ENCODE results near the gene CCDC88A.
"Not testable (repeated sequence)": the region's sequence is repeated elsewhere in the genome, so short reads cannot be mapped to it uniquely, and the experiment has no call there.

CCDC88A gene

GRCh38 chr2:55419679-55420438 lies at the start of gene CCDC88A:
TSS of gene CCDC88A (minus strand) at chr2:55419856. CDS start at chr2:55419079, 777 bp downstream.
- in situ Hi-C loops (cut with MboI; ENCODE audit: low pct_unique_long_range_greater_than_20kb, low sequenced_read_pairs) = no loop called here
- peak; percentile 99 for DNase-seq

GRCh38 chr2:55461679-55462078 lies 42.0 kb upstream of the CCDC88A start:
- DNase-seq = no peak
- in situ Hi-C loops (cut with MboI; ENCODE audit: low pct_unique_long_range_greater_than_20kb, low sequenced_read_pairs) = no loop called here

GRCh38 chr2:55460562-55460961 lies 40.9 kb upstream of the CCDC88A start:
- in situ Hi-C loops (cut with MboI; ENCODE audit: low pct_unique_long_range_greater_than_20kb, low sequenced_read_pairs) = no loop called here

GRCh38 chr2:55459714-55460274 lies 40.1 kb upstream of the CCDC88A start:
- no peak for DNase-seq
- in situ Hi-C loops (cut with MboI; ENCODE audit: low pct_unique_long_range_greater_than_20kb, low sequenced_read_pairs) = no loop called here

More at GRCh38 chr2:55460562-55460961, 40.9 kb upstream of the CCDC88A start:
- no peak for DNase-seq

DNA sequence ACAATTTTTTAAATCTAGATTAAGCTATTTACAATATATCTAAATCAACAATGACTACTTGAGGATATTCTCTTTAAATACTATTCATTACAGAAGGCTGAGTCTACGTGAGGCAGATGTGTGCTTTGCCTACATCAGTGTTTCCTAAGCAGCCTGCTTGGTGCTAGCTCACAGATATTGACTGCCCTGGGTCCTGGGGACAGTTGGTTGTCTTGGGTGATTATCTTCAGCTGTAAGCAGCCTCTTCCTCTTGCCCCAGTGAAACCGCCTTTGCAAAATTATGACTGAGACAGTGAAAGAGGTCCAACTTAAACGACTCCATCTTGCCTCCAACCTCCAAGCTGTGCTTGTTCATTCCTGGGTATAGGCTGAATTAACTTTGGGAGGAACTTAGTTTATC lies 39.6 kb upstream of the CCDC88A start:
- no peak for DNase-seq
- in situ Hi-C loops (cut with MboI; ENCODE audit: low pct_unique_long_range_greater_than_20kb, low sequenced_read_pairs) = no loop called here

GRCh38 chr2:55454121-55454520 lies 34.5 kb upstream of the CCDC88A start:
- DNase-seq = no peak
- in situ Hi-C loops (cut with MboI; ENCODE audit: low pct_unique_long_range_greater_than_20kb, low sequenced_read_pairs) = no loop called here

- in situ Hi-C loops (cut with MboI; ENCODE audit: low pct_unique_long_range_greater_than_20kb, low sequenced_read_pairs) = no loop called here
- no peak for DNase-seq
These were observed 33.2 kb upstream of the CCDC88A start for GRCh38 chr2:55452879-55453278.

DNA sequence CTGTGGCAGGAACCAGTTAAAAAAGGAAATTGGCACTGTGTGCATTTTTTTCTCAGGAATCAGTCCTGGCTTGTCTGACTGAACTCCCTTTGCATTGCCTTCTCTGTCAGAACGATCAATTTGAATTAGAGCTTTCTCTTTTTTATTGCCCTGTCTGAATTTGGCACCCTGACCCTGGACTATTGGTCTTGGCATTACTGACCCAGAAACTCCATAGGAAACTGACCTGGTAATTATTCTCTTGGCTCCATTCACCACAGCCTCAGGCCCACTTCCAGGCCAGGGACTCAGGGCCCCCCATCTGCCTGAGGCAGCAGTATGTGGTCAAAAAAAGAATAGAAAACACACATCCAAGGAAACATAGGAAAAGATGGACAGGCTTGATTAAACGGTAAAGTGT lies 32.0 kb upstream of the CCDC88A start:
- in situ Hi-C loops (cut with MboI; ENCODE audit: low pct_unique_long_range_greater_than_20kb, low sequenced_read_pairs) = no loop called here
- no peak for DNase-seq

DNA sequence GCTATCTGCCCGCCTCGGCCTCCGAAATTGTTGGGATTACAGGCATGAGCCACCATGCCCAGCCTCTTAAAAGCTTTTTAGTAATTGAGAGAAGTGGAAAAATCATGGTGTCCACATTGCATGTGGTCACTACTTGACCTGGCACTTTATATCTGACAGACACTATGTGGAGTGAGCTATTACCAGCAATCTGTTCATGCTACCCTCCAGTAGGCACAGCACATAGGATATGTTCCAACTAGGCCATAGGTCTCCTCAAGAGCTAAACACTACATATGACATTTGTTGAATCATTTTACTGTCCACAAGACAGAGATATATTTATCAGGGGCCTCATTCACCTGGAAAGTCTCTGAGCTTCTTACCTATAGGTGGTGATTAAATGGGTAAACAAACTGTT lies 30.4 kb upstream of the CCDC88A start:
- DNase-seq; in situ Hi-C loops (cut with MboI; ENCODE audit: low pct_unique_long_range_greater_than_20kb, low sequenced_read_pairs): not testable (repeated sequence)

- DNase-seq; in situ Hi-C loops (cut with MboI; ENCODE audit: low pct_unique_long_range_greater_than_20kb, low sequenced_read_pairs): not testable (repeated sequence)
These were observed 22.5 kb upstream of the CCDC88A start for GRCh38 chr2:55442045-55442760.

GRCh38 chr2:55441280-55441892 lies 21.7 kb upstream of the CCDC88A start:
- in situ Hi-C loops (cut with MboI; ENCODE audit: low pct_unique_long_range_greater_than_20kb, low sequenced_read_pairs) = no loop called here
- DNase-seq = no peak

GRCh38 chr2:55439101-55439397 lies 19.4 kb upstream of the CCDC88A start:
- in situ Hi-C loops (cut with MboI; ENCODE audit: low pct_unique_long_range_greater_than_20kb, low sequenced_read_pairs) = no loop called here
- DNase-seq = no peak

DNA sequence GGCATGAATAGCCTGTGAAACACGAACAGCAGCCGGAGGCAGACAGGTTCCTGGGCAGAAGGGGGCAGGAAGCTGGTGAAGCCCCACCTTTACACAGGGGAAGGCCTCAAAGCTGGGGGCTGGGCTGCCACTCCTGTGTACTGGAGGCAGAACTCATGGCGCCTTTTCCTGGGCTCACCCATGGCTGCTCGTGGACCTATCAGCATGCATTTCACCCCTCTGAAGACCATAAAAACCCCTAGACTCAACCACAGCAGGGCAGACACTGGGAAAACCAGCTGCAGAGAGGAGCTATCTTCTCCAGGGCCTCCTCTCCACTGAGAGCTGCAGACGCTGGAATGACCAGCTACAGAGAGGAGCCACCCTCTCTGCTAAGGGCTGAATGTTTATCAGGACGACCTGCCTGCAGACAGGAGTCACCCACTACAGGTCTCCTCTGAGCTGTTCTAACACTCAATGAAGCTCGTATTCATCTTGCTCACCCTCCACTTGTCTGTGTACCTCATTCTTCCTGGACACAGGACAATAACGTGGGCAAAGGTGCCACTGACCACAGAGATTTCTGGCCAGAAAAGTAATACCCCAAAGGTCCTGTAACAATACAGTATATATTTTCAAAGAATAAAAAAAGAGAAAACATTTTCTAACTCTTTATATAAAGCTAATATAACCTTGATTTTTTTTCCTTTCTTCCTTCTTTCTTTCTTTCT lies 18.9 kb upstream of the CCDC88A start:
- no peak for DNase-seq
- in situ Hi-C loops (cut with MboI; ENCODE audit: low pct_unique_long_range_greater_than_20kb, low sequenced_read_pairs) = no loop called here

DNA sequence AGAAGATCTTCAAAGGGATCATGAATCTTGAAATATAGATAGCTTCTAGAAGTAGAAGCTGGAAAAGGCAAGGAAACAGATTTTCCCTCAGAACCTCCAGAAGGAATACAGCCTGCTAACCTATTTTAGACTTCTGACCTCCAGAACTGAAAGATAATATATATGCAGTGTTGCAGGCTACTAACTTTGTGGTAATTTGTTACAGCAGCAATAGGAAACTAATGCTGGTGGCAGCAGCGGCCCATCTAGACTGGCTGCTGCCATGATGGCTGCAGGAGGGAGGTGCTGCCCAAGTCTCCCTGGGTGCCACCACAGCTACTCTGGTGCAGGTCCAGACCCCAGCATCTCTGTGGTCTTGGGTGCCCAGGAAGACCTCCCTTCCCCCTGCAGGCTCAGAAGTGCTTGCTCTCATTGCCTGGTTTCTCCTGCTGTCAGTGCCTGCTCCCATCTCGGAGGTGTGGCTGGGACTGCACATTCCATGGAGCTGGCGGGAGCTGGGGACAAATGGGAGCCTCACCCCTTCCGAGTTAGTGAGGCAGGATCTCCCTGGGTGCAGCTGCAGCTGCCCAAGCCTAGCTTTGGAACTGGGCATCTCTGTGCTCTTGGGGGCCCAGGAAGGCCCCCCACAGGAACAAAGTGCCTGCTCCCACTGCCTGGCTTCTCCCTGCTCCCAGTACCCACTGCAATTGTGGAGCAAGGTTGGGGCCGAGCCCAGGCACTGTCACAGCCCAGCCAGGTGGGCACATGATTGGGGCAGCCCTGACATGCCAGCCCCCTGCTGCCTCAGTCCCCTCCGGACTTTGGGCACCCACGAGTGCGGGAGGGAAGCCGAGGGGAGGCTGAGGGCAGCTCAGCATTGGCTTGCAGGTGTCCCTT lies 18.1 kb upstream of the CCDC88A start:
- no peak for DNase-seq
- in situ Hi-C loops (cut with MboI; ENCODE audit: low pct_unique_long_range_greater_than_20kb, low sequenced_read_pairs) = no loop called here

DNA sequence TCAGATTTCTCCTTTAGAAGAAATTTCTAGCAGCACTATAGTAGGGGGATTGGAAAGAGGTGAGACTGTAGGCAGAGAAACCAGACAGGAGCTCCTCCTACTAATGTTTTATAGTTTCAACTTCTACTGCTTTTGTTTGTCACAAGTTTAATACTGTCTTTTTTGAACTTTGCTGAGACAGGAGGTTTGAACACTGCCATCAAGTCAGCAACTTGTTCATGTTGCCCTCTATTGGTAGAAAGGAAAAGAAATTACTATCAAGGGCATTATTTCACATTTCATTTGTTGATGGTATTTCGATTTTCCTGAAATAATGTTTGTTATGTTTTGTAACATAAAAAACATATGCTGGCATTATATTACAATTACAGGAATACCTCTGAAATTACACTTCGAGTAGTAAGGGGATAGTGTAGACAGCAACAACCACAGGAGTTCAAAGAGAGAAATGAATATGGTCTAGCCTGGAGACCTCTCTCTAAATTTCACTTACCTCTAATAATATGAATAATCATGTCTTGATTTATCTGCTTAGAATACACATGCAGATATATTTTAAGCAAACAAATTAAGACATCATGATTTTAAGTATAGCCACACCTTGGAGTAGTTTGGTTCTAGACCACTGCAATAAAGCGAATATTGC lies 12.4 kb upstream of the CCDC88A start:
- peak; percentile 49 for DNase-seq
- in situ Hi-C loops (cut with MboI; ENCODE audit: low pct_unique_long_range_greater_than_20kb, low sequenced_read_pairs) = no loop called here

DNA sequence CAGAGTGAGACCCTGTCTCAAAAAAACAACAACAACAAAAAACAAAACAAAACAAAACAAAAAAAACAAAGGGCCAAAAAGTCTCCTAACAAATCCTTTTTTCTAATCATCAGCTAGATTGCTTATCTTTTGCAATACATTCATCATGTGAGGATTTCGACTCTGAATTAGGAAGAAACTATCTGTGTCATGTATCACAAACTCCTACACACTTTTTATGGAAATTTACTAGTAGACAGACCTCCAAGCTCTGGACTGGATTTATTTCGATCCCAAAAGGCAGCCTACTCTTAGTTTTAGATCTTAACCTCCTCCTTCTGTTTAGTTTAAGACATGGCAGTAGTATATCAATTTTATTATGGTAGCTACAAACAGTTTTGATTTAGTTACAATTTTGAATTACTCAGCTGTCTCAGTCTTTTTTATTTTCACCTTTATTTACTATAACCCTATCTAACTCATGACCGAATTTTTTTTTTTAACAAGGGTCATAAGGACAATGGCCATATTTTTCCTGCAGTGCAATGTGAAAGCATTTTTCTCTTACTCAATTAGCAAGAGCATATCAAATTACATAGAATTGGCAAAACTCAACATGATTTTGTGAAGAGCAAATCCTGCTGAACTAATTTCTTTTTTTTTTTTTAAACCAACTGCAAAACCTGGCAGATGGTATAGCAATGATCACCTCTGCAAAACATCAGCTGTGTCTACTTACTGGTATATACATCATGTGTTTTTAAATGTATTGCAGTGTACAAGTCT lies 10.7 kb upstream of the CCDC88A start:
- in situ Hi-C loops (cut with MboI; ENCODE audit: low pct_unique_long_range_greater_than_20kb, low sequenced_read_pairs) = no loop called here
- DNase-seq = no peak

GRCh38 chr2:55428258-55428657 lies 8.6 kb upstream of the CCDC88A start:
- in situ Hi-C loops (cut with MboI; ENCODE audit: low pct_unique_long_range_greater_than_20kb, low sequenced_read_pairs) = no loop called here
- no peak for DNase-seq

Measured in KBM-7 (cell line).